GM23338 (cell line): ENCODE data around the gene PFKP. TPM values are rescaled to one million over a fixed set of nuclear protein-coding genes. Genes with fewer than 3 reads are reported as not detected.

ENCODE experiments used
- ATAC-seq: fragments of 200-7000 bp; cut with Tn5 transposase; 3 replicates; pipeline ENCODE4 v1.9.1; 2020
- DNase-seq: peaks from one replicate; pipeline ENCODE4 v3.0.0-alpha.2; 2015; ENCODE audit warnings: low spot score
- H2AFZ ChIP-seq: fragments of 200-600 bp; sonication (generic); 2 replicates; pipeline ENCODE4 v1.8.0; 2016; ENCODE audit warnings: antibody characterized with exemption, mild to moderate bottlenecking, moderate library complexity
- H3F3A ChIP-seq: fragments of 200-600 bp; sonication (generic); replicated peaks from 2 replicates; pipeline ENCODE4 v1.8.0; 2017; ENCODE audit warnings: antibody characterized with exemption, mixed run types, low read depth
- H3K27ac ChIP-seq: fragments of 200-600 bp; sonication (generic); 2 replicates; pipeline ENCODE4 v1.6.1; 2016; ENCODE audit warnings: low read depth
- H3K27me3 ChIP-seq: fragments of 200-600 bp; sonication (generic); 2 replicates; pipeline ENCODE4 v1.8.0; 2016; ENCODE audit warnings: mild to moderate bottlenecking, mixed run types, moderate library complexity; ENCODE audit not compliant: insufficient read depth
- H3K36me3 ChIP-seq: fragments of 200-600 bp; sonication (generic); 2 replicates; pipeline ENCODE4 v1.8.0; 2016; ENCODE audit warnings: mild to moderate bottlenecking; ENCODE audit not compliant: insufficient read depth
- H3K4me1 ChIP-seq: fragments of 200-600 bp; sonication (generic); 2 replicates; pipeline ENCODE4 v1.8.0; 2016; ENCODE audit warnings: mild to moderate bottlenecking, moderate library complexity; ENCODE audit not compliant: insufficient read depth
- H3K4me2 ChIP-seq: fragments of 200-600 bp; sonication (generic); 2 replicates; pipeline ENCODE4 v1.7.1; 2017; ENCODE audit warnings: mixed run types
- H3K4me3 ChIP-seq: fragments of 200-600 bp; sonication (generic); 2 replicates; pipeline ENCODE4 v1.6.1; 2016; ENCODE audit warnings: mixed run types
- H3K79me2 ChIP-seq: fragments of 200-600 bp; sonication (generic); replicated peaks from 2 replicates; pipeline ENCODE4 v1.8.0; 2017; ENCODE audit warnings: mild to moderate bottlenecking; ENCODE audit not compliant: insufficient read depth
- H3K9me2 ChIP-seq: fragments of 200-600 bp; sonication (generic); 2 replicates; pipeline ENCODE4 v1.8.0; 2017; ENCODE audit not compliant: insufficient read depth
- H4K20me1 ChIP-seq: fragments of 200-600 bp; sonication (generic); replicated peaks from 2 replicates; pipeline ENCODE4 v1.8.0; 2017; ENCODE audit warnings: mild to moderate bottlenecking; ENCODE audit not compliant: insufficient read depth
- H3K27ac Mint-ChIP-seq: 2 replicates; pipeline ENCODE4 v1.8.0; 2020; ENCODE audit warnings: inconsistent platforms, mild to moderate bottlenecking, moderate library complexity, mixed read lengths
- H3K27me3 Mint-ChIP-seq: 3 replicates; pipeline ENCODE4 v1.8.0; 2022; ENCODE audit warnings: low read depth, mild to moderate bottlenecking, moderate library complexity, mixed read lengths, inconsistent platforms; ENCODE audit not compliant: insufficient read depth, poor library complexity
- H3K36me3 Mint-ChIP-seq: 3 replicates; pipeline ENCODE4 v1.8.0; 2021; ENCODE audit warnings: low read depth, mild to moderate bottlenecking, inconsistent platforms, moderate library complexity, mixed read lengths
- H3K4me1 Mint-ChIP-seq: 3 replicates; pipeline ENCODE4 v1.8.0; 2020; ENCODE audit warnings: mild to moderate bottlenecking, inconsistent platforms, mixed read lengths
- H3K4me3 Mint-ChIP-seq: 3 replicates; pipeline ENCODE4 v1.8.0; 2021; ENCODE audit warnings: moderate library complexity, mild to moderate bottlenecking, inconsistent platforms, mixed read lengths
- H3K9me3 Mint-ChIP-seq: 3 replicates; pipeline ENCODE4 v1.8.0; 2020; ENCODE audit warnings: moderate library complexity, mild to moderate bottlenecking, inconsistent platforms, mixed read lengths
- CREB1 ChIP-seq: fragments of 250-450 bp; sonication (Bioruptor Pico); IDR thresholded peaks from 2 replicates; pipeline ENCODE4 v1.5.0; 2020; ENCODE audit warnings: low read depth, mild to moderate bottlenecking, moderate library complexity
- EZH2 ChIP-seq: fragments of 200-600 bp; sonication (generic); IDR thresholded peaks from one replicate; pipeline ENCODE4 v1.8.0; 2017; ENCODE audit warnings: antibody characterized with exemption, mild to moderate bottlenecking, low read depth; ENCODE audit not compliant: unreplicated experiment
- EZH2phosphoT487 ChIP-seq: fragments of 200-600 bp; sonication (generic); IDR thresholded peaks from one replicate; pipeline ENCODE4 v1.8.1; 2018; ENCODE audit warnings: antibody characterized with exemption; ENCODE audit not compliant: unreplicated experiment
- JUNB ChIP-seq: IDR thresholded peaks from one replicate; pipeline ENCODE4 v1.6.1; 2016; ENCODE audit warnings: antibody characterized with exemption; ENCODE audit not compliant: unreplicated experiment
- NANOG ChIP-seq: IDR thresholded peaks from 2 replicates; pipeline ENCODE4 v1.6.1; 2016; ENCODE audit warnings: antibody characterized with exemption, borderline replicate concordance
- POLR2AphosphoS5 ChIP-seq: IDR thresholded peaks from 2 replicates; pipeline ENCODE4 v1.6.1; 2016; ENCODE audit warnings: antibody characterized with exemption, low read depth
- STAT1 ChIP-seq: IDR thresholded peaks from one replicate; pipeline ENCODE4 v1.6.1; 2016; ENCODE audit warnings: antibody characterized with exemption; ENCODE audit not compliant: unreplicated experiment
- ZNF114 ChIP-seq: fragments of 250-450 bp; sonication (Bioruptor Pico); IDR thresholded peaks from 2 replicates; pipeline ENCODE4 v1.5.0; 2020; ENCODE audit warnings: mild to moderate bottlenecking, moderate library complexity
- ZNF331 ChIP-seq: fragments of 250-450 bp; sonication (Bioruptor Pico); IDR thresholded peaks from 2 replicates; pipeline ENCODE4 v1.5.0; 2020; ENCODE audit warnings: low read depth, mild to moderate bottlenecking, moderate library complexity
- ZNF462 ChIP-seq: fragments of 250-450 bp; sonication (Bioruptor Pico); IDR thresholded peaks from 2 replicates; pipeline ENCODE4 v1.5.0; 2020; ENCODE audit warnings: mild to moderate bottlenecking, moderate library complexity
- polyA plus RNA-seq: library from polyadenylated mRNA; unstranded; fragments of >200 nt; fragmentation: Nextera tagmentation; extraction: Ambion mirVana; gene quantifications from 2 replicates; pipeline ENCODE4 v1.2.1, GENCODE V29; 2016
- total RNA-seq: library from RNA; depleted of rRNA; stranded (reverse); fragments of >200 nt; shearing (Covaris generic); gene quantifications from 2 replicates; pipeline ENCODE4 v1.2.3, GENCODE V29; 2014
- TF ChIP-seq, protein P1 (sequence below): IDR thresholded peaks from 2 replicates; pipeline ENCODE4 v1.6.1; 2016; ENCODE audit warnings: antibody characterized with exemption
- TF ChIP-seq, protein P2 (sequence below), 2 experiments: fragments of 200-600 bp in 1 of 2; sonication (generic) in 1 of 2; conservative IDR thresholded peaks; 2 replicates each; pipeline versions ENCODE4 v1.5.1 to v1.6.1; 2016 to 2017; ENCODE audit warnings: antibody characterized with exemption in 2 of 2, low read depth in 2 of 2, mild to moderate bottlenecking in 2 of 2, moderate library complexity in 1 of 2
- TF ChIP-seq, protein P3 (sequence below): IDR thresholded peaks from one replicate; pipeline ENCODE4 v1.6.1; 2018; ENCODE audit warnings: antibody characterized with exemption; ENCODE audit not compliant: unreplicated experiment

PFKP gene
- total and polyA plus RNA-seq, 2 experiments from 2014 or later = 56.3 to 120 TPM

DNA sequence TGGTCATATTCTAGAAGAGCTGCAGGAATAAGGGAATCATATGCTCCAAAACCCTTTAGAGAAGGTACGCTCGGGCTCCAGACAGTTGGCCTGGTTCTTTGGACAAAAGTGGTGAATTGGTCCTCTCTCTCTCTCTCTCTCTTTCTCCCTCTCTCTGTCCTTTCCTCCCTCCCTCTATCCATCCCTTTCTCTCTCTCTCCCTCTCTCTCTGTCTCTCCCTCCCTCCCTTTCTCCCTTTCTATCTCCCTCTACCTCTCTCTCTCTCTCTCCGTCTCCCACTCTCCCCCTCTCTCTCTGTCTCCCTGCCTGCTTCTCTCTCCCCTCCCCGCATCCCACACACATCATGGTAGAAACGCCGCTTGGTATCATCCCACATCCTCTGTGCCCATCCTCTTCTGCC lies 19.8 kb upstream of the PFKP start:
- no peak overlapping the region for H3K4me2 ChIP-seq
- ATAC-seq = no peak
- TF ChIP-seq NANOG (no peak), STAT1 (no peak), ZNF462 (CRISPR knock-in tag) (no peak), EZH2 (no peak), POLR2AphosphoS5 (no peak), EZH2phosphoT487 (no peak), ZNF331 (CRISPR knock-in tag) (no peak), ZNF114 (CRISPR knock-in tag) (no peak), JUNB (no peak), CREB1 (CRISPR knock-in tag) (no peak)
- TF ChIP-seq, protein P1, sequence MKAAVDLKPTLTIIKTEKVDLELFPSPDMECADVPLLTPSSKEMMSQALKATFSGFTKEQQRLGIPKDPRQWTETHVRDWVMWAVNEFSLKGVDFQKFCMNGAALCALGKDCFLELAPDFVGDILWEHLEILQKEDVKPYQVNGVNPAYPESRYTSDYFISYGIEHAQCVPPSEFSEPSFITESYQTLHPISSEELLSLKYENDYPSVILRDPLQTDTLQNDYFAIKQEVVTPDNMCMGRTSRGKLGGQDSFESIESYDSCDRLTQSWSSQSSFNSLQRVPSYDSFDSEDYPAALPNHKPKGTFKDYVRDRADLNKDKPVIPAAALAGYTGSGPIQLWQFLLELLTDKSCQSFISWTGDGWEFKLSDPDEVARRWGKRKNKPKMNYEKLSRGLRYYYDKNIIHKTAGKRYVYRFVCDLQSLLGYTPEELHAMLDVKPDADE = no peak
- TF ChIP-seq, protein P2, sequence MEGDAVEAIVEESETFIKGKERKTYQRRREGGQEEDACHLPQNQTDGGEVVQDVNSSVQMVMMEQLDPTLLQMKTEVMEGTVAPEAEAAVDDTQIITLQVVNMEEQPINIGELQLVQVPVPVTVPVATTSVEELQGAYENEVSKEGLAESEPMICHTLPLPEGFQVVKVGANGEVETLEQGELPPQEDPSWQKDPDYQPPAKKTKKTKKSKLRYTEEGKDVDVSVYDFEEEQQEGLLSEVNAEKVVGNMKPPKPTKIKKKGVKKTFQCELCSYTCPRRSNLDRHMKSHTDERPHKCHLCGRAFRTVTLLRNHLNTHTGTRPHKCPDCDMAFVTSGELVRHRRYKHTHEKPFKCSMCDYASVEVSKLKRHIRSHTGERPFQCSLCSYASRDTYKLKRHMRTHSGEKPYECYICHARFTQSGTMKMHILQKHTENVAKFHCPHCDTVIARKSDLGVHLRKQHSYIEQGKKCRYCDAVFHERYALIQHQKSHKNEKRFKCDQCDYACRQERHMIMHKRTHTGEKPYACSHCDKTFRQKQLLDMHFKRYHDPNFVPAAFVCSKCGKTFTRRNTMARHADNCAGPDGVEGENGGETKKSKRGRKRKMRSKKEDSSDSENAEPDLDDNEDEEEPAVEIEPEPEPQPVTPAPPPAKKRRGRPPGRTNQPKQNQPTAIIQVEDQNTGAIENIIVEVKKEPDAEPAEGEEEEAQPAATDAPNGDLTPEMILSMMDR (conservative IDR thresholded peaks at IDR 0.05; ENCODE audit: low read depth in 2 of 2) = no peak
- TF ChIP-seq, protein P3, sequence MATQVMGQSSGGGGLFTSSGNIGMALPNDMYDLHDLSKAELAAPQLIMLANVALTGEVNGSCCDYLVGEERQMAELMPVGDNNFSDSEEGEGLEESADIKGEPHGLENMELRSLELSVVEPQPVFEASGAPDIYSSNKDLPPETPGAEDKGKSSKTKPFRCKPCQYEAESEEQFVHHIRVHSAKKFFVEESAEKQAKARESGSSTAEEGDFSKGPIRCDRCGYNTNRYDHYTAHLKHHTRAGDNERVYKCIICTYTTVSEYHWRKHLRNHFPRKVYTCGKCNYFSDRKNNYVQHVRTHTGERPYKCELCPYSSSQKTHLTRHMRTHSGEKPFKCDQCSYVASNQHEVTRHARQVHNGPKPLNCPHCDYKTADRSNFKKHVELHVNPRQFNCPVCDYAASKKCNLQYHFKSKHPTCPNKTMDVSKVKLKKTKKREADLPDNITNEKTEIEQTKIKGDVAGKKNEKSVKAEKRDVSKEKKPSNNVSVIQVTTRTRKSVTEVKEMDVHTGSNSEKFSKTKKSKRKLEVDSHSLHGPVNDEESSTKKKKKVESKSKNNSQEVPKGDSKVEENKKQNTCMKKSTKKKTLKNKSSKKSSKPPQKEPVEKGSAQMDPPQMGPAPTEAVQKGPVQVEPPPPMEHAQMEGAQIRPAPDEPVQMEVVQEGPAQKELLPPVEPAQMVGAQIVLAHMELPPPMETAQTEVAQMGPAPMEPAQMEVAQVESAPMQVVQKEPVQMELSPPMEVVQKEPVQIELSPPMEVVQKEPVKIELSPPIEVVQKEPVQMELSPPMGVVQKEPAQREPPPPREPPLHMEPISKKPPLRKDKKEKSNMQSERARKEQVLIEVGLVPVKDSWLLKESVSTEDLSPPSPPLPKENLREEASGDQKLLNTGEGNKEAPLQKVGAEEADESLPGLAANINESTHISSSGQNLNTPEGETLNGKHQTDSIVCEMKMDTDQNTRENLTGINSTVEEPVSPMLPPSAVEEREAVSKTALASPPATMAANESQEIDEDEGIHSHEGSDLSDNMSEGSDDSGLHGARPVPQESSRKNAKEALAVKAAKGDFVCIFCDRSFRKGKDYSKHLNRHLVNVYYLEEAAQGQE = no peak
- Mint-ChIP-seq H3K4me3 (no peak overlapping the region), H3K4me1 (peaks cover 22% of the 10 kb centered on the region), H3K27ac (no peak overlapping the region), H3K36me3 (no peaks in the 10 kb centered on the region), H3K27me3 (peaks cover 11% of the 10 kb centered on the region), H3K9me3 (no peaks in the 10 kb centered on the region; the same call in 2 of the 3 replicates)
- H3K4me1 ChIP-seq = peaks cover 10% of the 10 kb centered on the region; the same call in 1 of the 2 replicates
- no peaks in the 10 kb centered on the region for H3F3A ChIP-seq
- no peak for DNase-seq
- H3K27me3 ChIP-seq = no peaks in the 10 kb centered on the region
- no peaks in the 10 kb centered on the region for H3K36me3 ChIP-seq
- H3K79me2 ChIP-seq = no peaks in the 10 kb centered on the region
- no peaks in the 10 kb centered on the region; the same call in 1 of the 2 replicates for H3K9me2 ChIP-seq
- peak overlapping the region; percentile 23; the same call in 1 of the 2 replicates for H2AFZ ChIP-seq
- no peaks in the 10 kb centered on the region for H4K20me1 ChIP-seq
- no peak overlapping the region for H3K27ac ChIP-seq
- no peak overlapping the region for H3K4me3 ChIP-seq
